Melanocyte of skin (primary cell): Measurements from ENCODE around the gene JPH3. TPM values are rescaled to one million over a fixed set of nuclear protein-coding genes. Genes with fewer than 3 reads are reported as not detected.

Experiments used
- total RNA-seq, 2 donors: library from RNA; depleted of rRNA; stranded (reverse); fragments of >200 nt; gene quantifications; 2 replicates each; pipeline ENCODE4 v1.2.3, GENCODE V29; 2012

The JPH3 gene
- not detected for total RNA-seq

DNA sequence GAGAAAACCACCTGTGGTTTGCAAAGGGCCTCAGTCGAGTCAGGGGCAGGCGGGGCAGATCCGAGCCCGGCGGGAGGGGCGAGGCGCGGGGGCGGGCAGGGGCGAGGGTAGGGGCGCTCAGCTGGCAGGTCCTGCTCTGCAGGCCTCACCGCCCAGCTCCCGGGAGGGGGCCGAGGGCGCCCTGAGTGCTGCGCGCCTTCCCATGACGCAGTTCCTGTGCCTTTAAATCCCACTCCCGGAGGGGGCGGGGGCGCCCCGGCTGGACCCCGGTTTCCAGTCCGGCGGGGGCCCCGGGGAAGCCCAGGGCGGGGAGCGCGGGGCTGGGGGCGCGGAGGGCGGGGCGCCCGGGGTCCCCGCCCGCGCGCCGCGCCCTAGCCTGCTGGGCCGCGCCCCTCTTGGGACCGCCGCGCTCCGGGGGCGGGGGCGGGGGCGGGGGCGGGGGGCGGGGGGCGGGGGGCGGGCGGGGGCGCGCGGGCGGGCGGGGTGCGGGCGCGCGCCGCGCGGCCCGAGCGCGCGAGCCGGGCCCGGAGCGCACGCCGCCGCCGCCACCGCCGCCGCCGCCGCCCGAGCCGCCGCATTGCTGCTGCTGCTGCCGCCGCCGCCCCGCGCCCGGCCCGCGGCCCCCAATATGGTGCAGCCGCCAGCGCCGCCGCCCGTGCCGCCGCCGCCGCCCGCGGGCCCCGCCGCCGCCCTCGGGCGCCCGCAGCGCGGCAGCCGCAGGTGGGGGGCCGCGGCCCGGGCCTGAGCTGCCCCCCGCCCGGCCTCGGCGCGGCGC, at the start of gene JPH3:
Gene JPH3 (plus strand): TSS at position 508 of the 775 bp plus-strand sequence. CDS start 639 bp downstream, outside the sequence.

Other genes with a start within 250 kb of the JPH3 start
- gene FBXO31, start 218.7 kb upstream of the JPH3 start, total RNA-seq, result 10 to 100 TPM; 23.6 to 25.8 TPM
- 10 to 100 TPM; 34.4 to 35.0 TPM for gene MAP1LC3B, start 210.2 kb upstream of the JPH3 start, total RNA-seq
- gene ZCCHC14, start 109.5 kb upstream of the JPH3 start, total RNA-seq, result 10 to 100 TPM in 1 of 2 donors, 1 to 10 TPM in 1; 8.6 to 11.3 TPM
- gene KLHDC4, start 163.5 kb downstream of the JPH3 start, total RNA-seq, result 10 to 100 TPM; 18.2 to 22.3 TPM